Erythroblast (primary cell): Measurements from ENCODE around the gene UBR7.

Experiments
- GATA1 ChIP-seq: IDR thresholded peaks from 2 replicates; pipeline ENCODE4 v1.6.1; 2011; ENCODE audit warnings: low read depth, mild to moderate bottlenecking, control low read depth, low read length, moderate library complexity
- POLR2A ChIP-seq: IDR thresholded peaks from 2 replicates; pipeline ENCODE4 v1.6.1; 2011; ENCODE audit warnings: mild to moderate bottlenecking, low read length

DNA sequence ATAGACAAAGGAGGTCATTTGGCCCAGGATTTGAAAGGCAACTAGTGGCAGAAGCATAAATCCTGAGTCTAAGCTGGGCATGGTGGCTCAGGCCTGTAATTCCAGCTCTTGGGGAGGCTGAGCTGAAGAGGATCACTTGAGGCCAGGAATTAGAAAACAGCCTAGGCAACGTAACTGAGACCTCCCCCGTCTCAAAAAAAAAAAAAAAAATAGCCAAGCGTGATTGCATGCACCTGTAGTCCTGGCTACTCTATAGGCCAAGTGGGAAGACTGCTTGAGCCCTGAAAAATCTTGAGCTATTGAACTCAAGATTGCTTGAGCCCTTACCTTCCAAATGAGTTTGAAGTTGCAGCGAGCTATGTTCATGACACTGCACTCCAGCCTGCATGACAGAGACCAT lies 8.0 kb upstream of the UBR7 start:
- TF ChIP-seq POLR2A: no peak
- no peak for TF ChIP-seq GATA1
